ENCODE measurements around the gene GLUD1. TPM values are rescaled to one million over a fixed set of nuclear protein-coding genes. Genes with fewer than 3 reads are reported as not detected.

GLUD1 gene
- 218 and 273 TPM in 2 replicates for total RNA-seq

DNA sequence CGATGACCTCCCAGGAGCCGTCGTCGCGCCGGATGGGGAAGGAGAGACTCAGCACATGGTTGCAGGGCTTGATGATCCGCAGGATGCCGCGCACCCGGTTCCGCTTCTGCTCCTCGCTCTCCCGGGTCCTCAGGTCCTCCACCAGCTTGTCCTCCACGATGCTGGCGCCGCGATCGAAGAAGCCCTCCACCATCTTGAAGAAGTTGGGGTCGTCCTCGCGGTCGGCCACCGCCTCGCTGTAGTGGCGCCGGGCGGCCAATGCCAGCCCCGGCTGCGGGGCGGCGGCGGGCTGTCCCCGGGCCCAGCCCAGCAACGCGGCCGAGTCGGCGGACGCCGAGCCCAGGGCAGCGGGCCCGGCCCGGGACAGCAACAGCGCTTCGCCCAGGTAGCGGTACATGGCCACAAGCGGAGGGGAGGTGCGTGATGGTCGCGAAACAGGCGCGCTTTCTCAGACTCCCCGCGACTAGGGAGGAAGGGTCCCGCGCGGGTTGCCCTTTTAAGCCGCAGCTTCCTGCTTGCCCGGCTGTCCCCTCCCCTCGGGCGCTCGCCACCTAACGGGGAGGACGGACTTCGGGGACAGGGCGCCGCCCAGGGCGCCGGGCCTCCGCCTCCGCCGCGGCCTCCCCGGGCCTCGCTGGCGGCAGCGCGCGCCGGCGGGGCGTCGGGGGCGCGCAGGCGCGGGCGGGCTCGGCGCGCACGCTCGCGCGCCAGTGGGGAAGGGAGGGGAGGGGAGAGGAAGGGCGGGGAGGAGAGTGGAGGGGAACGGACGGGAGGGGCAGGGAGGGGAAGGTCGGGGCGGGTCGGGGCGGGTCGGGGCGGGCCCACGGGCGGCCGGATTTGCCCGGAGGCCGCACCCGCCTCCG, at the start of gene GLUD1, which contains the start of gene SHLD2:
TSS of gene GLUD1 (minus strand) at position 471 of the 863 bp plus-strand sequence. CDS start at position 397, 74 bp downstream.
TSS of gene SHLD2 (plus strand) at position 834 of the 863 bp plus-strand sequence. CDS start 56,149 bp downstream, outside the sequence.

GRCh38 chr10:87020056-87020455, 74.6 kb downstream of the GLUD1 start, which contains the start of gene FAM25A:
Gene FAM25A, plus strand, starts transcription at chr10:87020294. Its CDS starts 31 bp downstream, at chr10:87020325.

Other genes with a start within 250 kb of the GLUD1 start
- gene MMRN2, start 137.2 kb downstream of the GLUD1 start, total RNA-seq = 1.7 and 1.8 TPM in 2 replicates
- 16.5 and 23.8 TPM in 2 replicates for gene SNCG, start 136.2 kb downstream of the GLUD1 start, total RNA-seq
- 107 and 110 TPM in 2 replicates for gene ADIRF, start 126.4 kb downstream of the GLUD1 start, total RNA-seq
- not detected in 2 replicates for gene FAM25A, start 74.5 kb downstream of the GLUD1 start, total RNA-seq
- 22.0 and 22.9 TPM in 2 replicates for gene SHLD2, start 363 bp upstream of the GLUD1 start, total RNA-seq
- 0.28 and 0.37 TPM in 2 replicates for gene NUTM2A, start 130.6 kb upstream of the GLUD1 start, total RNA-seq